Lung (tissue), 12 donors: ENCODE data around the gene ITGB8. TPM values are rescaled to one million over a fixed set of nuclear protein-coding genes. Genes with fewer than 3 reads are reported as not detected.

Source experiments
- ATAC-seq: fragments of 200-7000 bp; cut with Tn5 transposase; one replicate; pipeline ENCODE4 v1.9.1; 2020; ENCODE audit warnings: moderate number of reproducible peaks; ENCODE audit not compliant: insufficient read depth, low FRiP score
- DNase-seq, 3 donors: peaks; one replicate each; pipeline ENCODE4 v3.0.0-alpha.2; 2013 to 2017
- H3K27ac ChIP-seq, 2 donors: one replicate each; pipeline ENCODE4 v1.5.1; 2013; ENCODE audit warnings: mild to moderate bottlenecking in 2 of 2, moderate library complexity in 2 of 2, control low read depth in 1 of 2, inconsistent platforms in 1 of 2, low read depth in 1 of 2, low read length in 1 of 2
- H3K27me3 ChIP-seq, 3 donors: one replicate each; pipeline ENCODE4 v1.5.1; 2013; ENCODE audit warnings: low read length in 2 of 3; ENCODE audit not compliant: control insufficient read depth in 3 of 3, insufficient read depth in 3 of 3
- H3K36me3 ChIP-seq, 4 donors: one replicate each; pipeline ENCODE4 v1.5.1; 2013; ENCODE audit warnings: low read length in 4 of 4, mild to moderate bottlenecking in 1 of 4, moderate library complexity in 1 of 4; ENCODE audit not compliant: control insufficient read depth in 4 of 4, insufficient read depth in 4 of 4
- H3K4me1 ChIP-seq, 5 donors: one replicate each; pipeline ENCODE4 v1.5.1; 2013; ENCODE audit warnings: low read length in 5 of 5, mild to moderate bottlenecking in 2 of 5, moderate library complexity in 1 of 5; ENCODE audit not compliant: control insufficient read depth in 5 of 5, insufficient read depth in 5 of 5
- H3K4me3 ChIP-seq: one replicate; pipeline ENCODE4 v1.5.1; 2013; ENCODE audit warnings: mild to moderate bottlenecking, control low read depth, moderate library complexity
- H3K9ac ChIP-seq, 2 donors: one replicate each; pipeline ENCODE4 v1.5.1; 2013; ENCODE audit warnings: low read length in 2 of 2, control low read depth in 1 of 2; ENCODE audit not compliant: insufficient read depth in 1 of 2
- H3K9me3 ChIP-seq, 4 donors: one replicate each; pipeline ENCODE4 v1.5.1; 2013; ENCODE audit warnings: low read length in 3 of 4, mild to moderate bottlenecking in 1 of 4, moderate library complexity in 1 of 4; ENCODE audit not compliant: control insufficient read depth in 4 of 4, insufficient read depth in 3 of 4
- WGBS, 2 donors: extraction: QIAGEN DNeasy Blood & Tissue Kit; methylation state at CpG; one replicate each; pipeline ENCODE4 v1.1.7; 2013; 5-methylcytosine and 5-hydroxymethylcytosine counted together
- polyA plus RNA-seq, 2 donors: library from polyadenylated mRNA; stranded (reverse); fragments of 200-250 nt; gene quantifications; one replicate each; pipeline ENCODE4 v1.2.1, GENCODE V29; 2013
- total RNA-seq, 2 donors: library from RNA; depleted of rRNA in 1 of 2; stranded (reverse); fragments of >200 nt in 1 of 2; gene quantifications; one replicate each; pipeline ENCODE4 v1.2.1, GENCODE V29; 2014 to 2021
- TF ChIP-seq, protein P1 (sequence below): IDR thresholded peaks from 2 replicates; pipeline ENCODE4 v1.5.1; 2012; ENCODE audit warnings: mild to moderate bottlenecking; ENCODE audit errors: control extremely low read depth, extremely low read depth
- donor health status: control.
- donor health status: control.
- donor health status: Bipolar disorder and iron deficiency.
- donor health status: healthy.
- donor health status: DM: yes; HTN: yes; CAD: no.

Gene ITGB8
- total and polyA plus RNA-seq, 4 donors: 1.5 to 29.7 (median 15.2) TPM

- Histone ChIP-seq H3K4me1 (peaks cover 0 to 10% (median 0%) of the 10 kb centered on the region in 5 donors), H3K27me3 (no peaks in the 10 kb centered on the region), H3K36me3 (peaks cover 0 to 3% (median 0%) of the 10 kb centered on the region in 4 donors), H3K27ac (no peak overlapping the region), H3K9ac (no peak overlapping the region), H3K9me3 (peaks cover 0 to 2% (median 0%) of the 10 kb centered on the region in 4 donors), H3K4me3 (no peak overlapping the region)
- no peak for ATAC-seq
- TF ChIP-seq, protein P1, sequence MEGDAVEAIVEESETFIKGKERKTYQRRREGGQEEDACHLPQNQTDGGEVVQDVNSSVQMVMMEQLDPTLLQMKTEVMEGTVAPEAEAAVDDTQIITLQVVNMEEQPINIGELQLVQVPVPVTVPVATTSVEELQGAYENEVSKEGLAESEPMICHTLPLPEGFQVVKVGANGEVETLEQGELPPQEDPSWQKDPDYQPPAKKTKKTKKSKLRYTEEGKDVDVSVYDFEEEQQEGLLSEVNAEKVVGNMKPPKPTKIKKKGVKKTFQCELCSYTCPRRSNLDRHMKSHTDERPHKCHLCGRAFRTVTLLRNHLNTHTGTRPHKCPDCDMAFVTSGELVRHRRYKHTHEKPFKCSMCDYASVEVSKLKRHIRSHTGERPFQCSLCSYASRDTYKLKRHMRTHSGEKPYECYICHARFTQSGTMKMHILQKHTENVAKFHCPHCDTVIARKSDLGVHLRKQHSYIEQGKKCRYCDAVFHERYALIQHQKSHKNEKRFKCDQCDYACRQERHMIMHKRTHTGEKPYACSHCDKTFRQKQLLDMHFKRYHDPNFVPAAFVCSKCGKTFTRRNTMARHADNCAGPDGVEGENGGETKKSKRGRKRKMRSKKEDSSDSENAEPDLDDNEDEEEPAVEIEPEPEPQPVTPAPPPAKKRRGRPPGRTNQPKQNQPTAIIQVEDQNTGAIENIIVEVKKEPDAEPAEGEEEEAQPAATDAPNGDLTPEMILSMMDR: no peak
- no peak for DNase-seq
- 39 to 50% methylated on average over 2 of the region's 2 CpGs for WGBS, 2 donors
Measured at GRCh38 chr7:20343941-20344340, 13.2 kb downstream of the ITGB8 start.

DNA sequence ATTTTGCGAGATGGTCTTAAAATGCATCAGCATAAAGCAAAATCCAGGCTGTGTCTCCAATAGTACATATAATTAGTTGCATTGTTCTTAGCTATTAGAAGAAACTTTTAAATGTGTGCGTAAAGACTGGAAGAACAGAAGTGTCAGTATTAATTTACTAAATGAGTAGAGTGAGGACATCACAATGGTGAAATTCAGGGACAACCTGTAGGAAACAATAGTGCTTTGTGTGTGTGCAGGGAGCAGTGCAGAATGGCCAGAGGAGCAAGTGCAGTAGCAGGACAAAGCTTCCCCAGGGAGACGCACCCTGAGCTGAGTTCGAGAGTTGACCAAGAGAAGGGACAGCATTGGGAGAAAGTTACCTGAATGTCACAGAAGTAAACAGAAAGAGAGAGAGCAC is 13.7 kb downstream of the ITGB8 start:
- TF ChIP-seq, protein P1: no peak
- H3K27me3 ChIP-seq: no peaks in the 10 kb centered on the region
- ATAC-seq (no peak), DNase-seq (no peak)
- H3K4me1 ChIP-seq: peaks cover 0 to 10% (median 0%) of the 10 kb centered on the region in 5 donors
- peaks cover 0 to 3% (median 0%) of the 10 kb centered on the region in 4 donors for H3K36me3 ChIP-seq
- no peak overlapping the region for H3K9ac ChIP-seq
- peaks cover 0 to 2% (median 0%) of the 10 kb centered on the region in 4 donors for H3K9me3 ChIP-seq
- no peak overlapping the region for H3K27ac ChIP-seq
- no peak overlapping the region for H3K4me3 ChIP-seq
- WGBS, 2 donors: 92 to 98% methylated on average over 4 of the region's 4 CpGs

- H3K4me1 ChIP-seq: peaks cover 0 to 21% (median 0%) of the 10 kb centered on the region in 5 donors
- peaks cover 0 to 2% (median 0%) of the 10 kb centered on the region in 4 donors for H3K9me3 ChIP-seq
- H3K27ac ChIP-seq: no peak overlapping the region
- TF ChIP-seq, protein P1: no peak
- no peak for ATAC-seq
- DNase-seq: no peak
- 86 to 87% methylated on average over 4 of the region's 4 CpGs for WGBS, 2 donors
- H3K9ac ChIP-seq: no peak overlapping the region
- H3K36me3 ChIP-seq: peaks cover 0 to 3% (median 0%) of the 10 kb centered on the region in 4 donors
- no peaks in the 10 kb centered on the region for H3K27me3 ChIP-seq
- no peak overlapping the region for H3K4me3 ChIP-seq
Measured at GRCh38 chr7:20346577-20346976, 15.9 kb downstream of the ITGB8 start.

DNA sequence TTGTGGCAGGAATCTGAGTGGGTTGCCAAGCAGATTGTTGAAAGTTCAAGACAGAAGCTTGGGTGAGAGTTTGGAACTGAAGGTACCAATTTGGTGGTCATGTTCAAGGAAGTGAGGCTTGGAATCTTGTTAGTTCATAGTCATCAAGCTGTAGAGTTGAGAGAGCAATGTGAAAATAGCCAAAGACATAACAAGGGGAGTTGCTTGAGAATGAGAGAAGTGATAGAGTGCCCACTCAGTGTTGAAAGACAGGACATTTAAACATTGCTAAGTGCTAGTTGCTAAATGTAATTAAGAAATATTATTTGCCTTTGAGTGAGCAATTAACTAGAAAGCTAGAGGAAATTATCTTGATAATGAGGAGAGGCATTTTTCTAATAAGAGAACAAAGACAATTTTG is 17.0 kb downstream of the ITGB8 start:
- peaks cover 0 to 24% (median 0%) of the 10 kb centered on the region in 5 donors for H3K4me1 ChIP-seq
- ATAC-seq (no peak), DNase-seq (peak in 1 of 3 donors; percentile 52)
- peaks cover 0 to 3% (median 0%) of the 10 kb centered on the region in 4 donors for H3K36me3 ChIP-seq
- no peak overlapping the region for H3K9ac ChIP-seq
- H3K27ac ChIP-seq: no peak overlapping the region
- H3K9me3 ChIP-seq: peaks cover 0 to 2% (median 0%) of the 10 kb centered on the region in 4 donors
- H3K4me3 ChIP-seq: no peak overlapping the region
- H3K27me3 ChIP-seq: no peaks in the 10 kb centered on the region
- TF ChIP-seq, protein P1: no peak
